Measurements from ENCODE around the gene EZR. TPM values are rescaled to one million over a fixed set of nuclear protein-coding genes. Genes with fewer than 3 reads are reported as not detected.

The EZR gene
- total and polyA plus RNA-seq, 9 of the 15 experiments (the other 6 are each of a cell fraction or from before 2014, with no cell fraction given): 36.5 to 162 (median 104) TPM

- POLR2A ChIA-PET: interaction anchor here (0.6 to 1.6 kb wide), 5 partner anchors 9 to 419 kb away, joined by 3 to 5 read pairs (median 4); no protein-coding TSS in a partner anchor
These were observed 17.4 kb downstream of the EZR start for GRCh38 chr6:158801655-158802294.

GRCh38 chr6:158799051-158799792 is 19.9 kb downstream of the EZR start:
- in situ Hi-C loops (cut with MboI) (no loop called here), intact Hi-C loops (cut with micrococcal nuclease) (no loop called here)
- Histone ChIP-seq H2AFZ (ENCODE audit: low read depth, low read length) (no peak overlapping the region), H3K9me1 (ENCODE audit: control insufficient read depth, insufficient read depth, low read length) (peaks cover 3% of the 10 kb centered on the region), H4K20me1 (replicated peaks; ENCODE audit: control insufficient read depth, insufficient read depth, low read length) (peaks cover 24% of the 10 kb centered on the region), H3K27me3 (ENCODE audit: control insufficient read depth in 2 of 2, insufficient read depth in 2 of 2, low read length in 2 of 2) (no peaks in the 10 kb centered on the region), H3K4me2 (ENCODE audit: insufficient read depth, low read length) (no peak overlapping the region), H3K79me2 (ENCODE audit: control insufficient read depth, insufficient read depth, low read length) (peaks cover 94% of the 10 kb centered on the region), H3K9ac (ENCODE audit: insufficient read depth in 1 of 2, low read depth in 2 of 2, low read length in 2 of 2) (no peak overlapping the region), H3K36me3 (ENCODE audit: control insufficient read depth, insufficient read depth, low read length) (peaks cover 34% of the 10 kb centered on the region), H3K4me3 (no peak overlapping the region), H3K27ac (ENCODE audit: extremely low read depth, low read depth, low read length) (no peak overlapping the region), H3K9me3 (replicated peaks; ENCODE audit: control insufficient read depth, insufficient read depth, low read depth, low read length) (no peaks in the 10 kb centered on the region), H3K4me1 (replicated peaks in 1 of 2; ENCODE audit: control insufficient read depth in 2 of 2, insufficient read depth in 2 of 2, low read length in 2 of 2) (peaks cover 5 to 10% of the 10 kb centered on the region in 2 experiments; a peak in 4 of 5 replicates)
- DNase-seq (ENCODE audit: extremely low read depth in 1 of 4, low spot score in 3 of 4) (no peak), ATAC-seq (no peak), FAIRE-seq (no peak)
- WGBS (ENCODE audit: insufficient coverage, low coverage, missing lambda C conversion rate): 63% methylated on average over 11 of the region's 11 CpGs
- no TSS peak for BruUV-seq (replicated peaks)
- POLR2A ChIA-PET: interaction anchor here (0.6 to 2.1 kb wide), 9 partner anchors 9 to 132 kb away, joined by 3 to 11 read pairs (median 4); no protein-coding TSS in a partner anchor
- TF ChIP-seq PBX2 (CRISPR knock-in tag; IDR thresholded peaks at IDR 0.05; ENCODE audit: low read depth) (no peak), PBX2 (tag; conservative IDR thresholded peaks at IDR 0.05; ENCODE audit: low read depth) (peak; percentile 84), MEIS2 (IDR thresholded peaks at IDR 0.05; ENCODE audit: partially characterized antibody) (peak; percentile 77), NFIC (IDR thresholded peaks at IDR 0.05) (peak; percentile 79), HDAC1 (IDR thresholded peaks at IDR 0.05) (no peak)
- CTCF ChIA-PET (ENCODE audit: low intra/inter-chr PET ratio): no interaction called here

More at GRCh38 chr6:158801655-158802294, 17.4 kb downstream of the EZR start:
- Histone ChIP-seq H3K9ac (ENCODE audit: insufficient read depth in 1 of 2, low read depth in 2 of 2, low read length in 2 of 2) (no peak overlapping the region), H3K27me3 (ENCODE audit: control insufficient read depth in 2 of 2, insufficient read depth in 2 of 2, low read length in 2 of 2) (no peaks in the 10 kb centered on the region), H3K9me3 (replicated peaks; ENCODE audit: control insufficient read depth, insufficient read depth, low read depth, low read length) (no peaks in the 10 kb centered on the region), H3K27ac (ENCODE audit: extremely low read depth, low read depth, low read length) (no peak overlapping the region), H4K20me1 (replicated peaks; ENCODE audit: control insufficient read depth, insufficient read depth, low read length) (peaks cover 17% of the 10 kb centered on the region; the same call in 1 of the 2 replicates), H3K36me3 (ENCODE audit: control insufficient read depth, insufficient read depth, low read length) (peaks cover 29% of the 10 kb centered on the region; the same call in 2 of the 3 replicates), H3K4me3 (no peak overlapping the region), H3K4me2 (ENCODE audit: insufficient read depth, low read length) (no peak overlapping the region), H3K4me1 (replicated peaks in 1 of 2; ENCODE audit: control insufficient read depth in 2 of 2, insufficient read depth in 2 of 2, low read length in 2 of 2) (peaks cover 11 to 16% of the 10 kb centered on the region in 2 experiments; a peak in 4 of 5 replicates), H3K79me2 (ENCODE audit: control insufficient read depth, insufficient read depth, low read length) (peaks cover 96% of the 10 kb centered on the region), H2AFZ (ENCODE audit: low read depth, low read length) (no peak overlapping the region), H3K9me1 (ENCODE audit: control insufficient read depth, insufficient read depth, low read length) (peaks cover 3% of the 10 kb centered on the region)
- TF ChIP-seq FOXA3 (CRISPR knock-in tag; conservative IDR thresholded peaks at IDR 0.05 in 1 of 2, IDR thresholded peaks at IDR 0.05 in 1 of 2) (no peak), GATA2 (CRISPR knock-in tag; IDR thresholded peaks at IDR 0.05) (no peak)
- 83% methylated on average over 7 of the region's 7 CpGs for WGBS (ENCODE audit: insufficient coverage, low coverage, missing lambda C conversion rate)
- CTCF ChIA-PET (ENCODE audit: low intra/inter-chr PET ratio): no interaction called here
- ATAC-seq (peak; percentile 15; the same call in 1 of the 3 replicates), DNase-seq (ENCODE audit: extremely low read depth in 1 of 4, low spot score in 3 of 4) (no peak), FAIRE-seq (peak; percentile 56)
- intact Hi-C loops (cut with micrococcal nuclease) (loop anchor here (10.0 kb wide), 1 partner anchor 303 kb away; no protein-coding TSS in a partner anchor), in situ Hi-C loops (cut with MboI) (no loop called here)
- BruUV-seq (replicated peaks): no TSS peak
